SK-N-SH treated with all-trans-retinoic acid at 6 μM for 48 hours (cell line): ENCODE data around the gene CERS5.
A peak's percentile ranks its signal among the peaks of the same experiment; 100 is the strongest.

Source experiments
- ESRRG ChIP-seq: fragments of 250-450 bp; sonication (Bioruptor Pico); IDR thresholded peaks from 2 replicates; pipeline ENCODE4 v1.6.1; 2021; ENCODE audit warnings: mild to moderate bottlenecking
- PATZ1 ChIP-seq: fragments of 250-450 bp; sonication (Bioruptor Pico); IDR thresholded peaks from 2 replicates; pipeline ENCODE4 v1.8.0; 2020; ENCODE audit warnings: mild to moderate bottlenecking, moderate library complexity, borderline replicate concordance
- PPARA ChIP-seq: fragments of 250-450 bp; sonication (Bioruptor Pico); IDR thresholded peaks from 2 replicates; pipeline ENCODE4 v1.5.0; 2020; ENCODE audit warnings: mild to moderate bottlenecking, borderline replicate concordance
- ZFP30 ChIP-seq: fragments of 450-650 bp; formaldehyde crosslinking; IDR thresholded peaks from 2 replicates; pipeline ENCODE4 v1.5.0; 2022; ENCODE audit warnings: mild to moderate bottlenecking, moderate library complexity

GRCh38 chr12:50185970-50186663, 18.9 kb upstream of the CERS5 start:
- TF ChIP-seq ZFP30 (CRISPR knock-in tag) (no peak), ESRRG (0 out of 2 replicates have a peak, but pooled peaks have one; percentile 81), PPARA (no peak), PATZ1 (no peak)
